Forelimb muscle (tissue), 1 donor: Measurements from ENCODE around the gene WBP2. TPM values are rescaled to one million over a fixed set of nuclear protein-coding genes. Genes with fewer than 3 reads are reported as not detected.
A peak's percentile ranks its signal among the peaks of the same experiment; 100 is the strongest.
"Not testable (repeated sequence)": the region's sequence is repeated elsewhere in the genome, so short reads cannot be mapped to it uniquely, and the experiment has no call there.

Experiments
- DNase-seq: peaks from one replicate; pipeline ENCODE4 v3.0.0-alpha.2; 2013; ENCODE audit warnings: low read depth
- polyA plus RNA-seq: library from polyadenylated mRNA; unstranded; fragments of 120-200 nt; gene quantifications from one replicate; pipeline ENCODE4 v1.2.1, GENCODE V29; 2013; ENCODE audit not compliant: insufficient read length

WBP2 gene
- polyA plus RNA-seq, 1 donor = 51.9 TPM

- DNase-seq = no peak
Measured at GRCh38 chr17:75889454-75889853, 34.3 kb upstream of the WBP2 start.

- no peak for DNase-seq
Measured at GRCh38 chr17:75888484-75888883, 33.3 kb upstream of the WBP2 start.

- not testable (repeated sequence) for DNase-seq
Measured at GRCh38 chr17:75885860-75886259, 30.7 kb upstream of the WBP2 start.

GRCh38 chr17:75885431-75885830 is 30.3 kb upstream of the WBP2 start:
- DNase-seq = no peak

- no peak for DNase-seq
Measured at GRCh38 chr17:75881678-75882454, 26.7 kb upstream of the WBP2 start.

- no peak for DNase-seq
Measured at GRCh38 chr17:75880266-75880665, 25.1 kb upstream of the WBP2 start.

- no peak for DNase-seq
Measured at GRCh38 chr17:75878174-75878998, 23.3 kb upstream of the WBP2 start, which contains the start of gene TRIM47. Gene TRIM47 (minus strand): TSS chr17:75878581. CDS start chr17:75878548, 33 bp downstream.

GRCh38 chr17:75877752-75878173 is 22.6 kb upstream of the WBP2 start:
- no peak for DNase-seq

- DNase-seq = peak; percentile 87
Measured at GRCh38 chr17:75876938-75877751, 22.0 kb upstream of the WBP2 start.

GRCh38 chr17:75876190-75876937 is 21.2 kb upstream of the WBP2 start:
- DNase-seq = no peak

GRCh38 chr17:75875940-75876189 is 20.7 kb upstream of the WBP2 start:
- DNase-seq = no peak

- DNase-seq = no peak
Measured at GRCh38 chr17:75875182-75875939, 20.2 kb upstream of the WBP2 start.

GRCh38 chr17:75874323-75875181 is 19.4 kb upstream of the WBP2 start:
- DNase-seq = no peak

GRCh38 chr17:75873587-75874322 is 18.6 kb upstream of the WBP2 start:
- no peak for DNase-seq

- DNase-seq = no peak
Measured at GRCh38 chr17:75872434-75873351, 17.6 kb upstream of the WBP2 start.

- DNase-seq = not testable (repeated sequence)
Measured at GRCh38 chr17:75870228-75870627, 15.1 kb upstream of the WBP2 start.

- DNase-seq = no peak
Measured at GRCh38 chr17:75869282-75870141, 14.4 kb upstream of the WBP2 start.
